IMR-90 (cell line): ENCODE data around the gene RAB11FIP3. TPM values are rescaled to one million over a fixed set of nuclear protein-coding genes. Genes with fewer than 3 reads are reported as not detected.

Experiments used
- ATAC-seq: fragments of 200-7000 bp; cut with Tn5 transposase; 2 replicates; pipeline ENCODE4 v1.9.1; 2020; ENCODE audit warnings: low read depth, mild to moderate bottlenecking, moderate library complexity
- BruUV-seq: library from RNA; stranded (reverse); fragments of 400-500 nt; replicated peaks from 2 replicates; lab custom pipeline; 2021; lab: Mats Ljungman, UMichigan
- CTCF ChIA-PET: fragments of 300-600 bp; formaldehyde crosslinking; extraction: SDS; loops from one replicate; lab custom pipeline; 2021; ENCODE audit warnings: antibody characterized with exemption; lab: Yijun Ruan, JAX
- POLR2A ChIA-PET: fragments of 300-600 bp; sonication (Branson Sonifier 250); formaldehyde crosslinking; loops from one replicate; lab custom pipeline; 2022; ENCODE audit warnings: antibody characterized with exemption; ENCODE audit not compliant: unreplicated experiment; lab: Charles Lee
- DNase-seq: peaks from one replicate; pipeline ENCODE4 v3.0.0; 2013
- H2AFZ ChIP-seq: replicated peaks from 2 replicates; pipeline ENCODE3; 2013; ENCODE audit warnings: low read length, mild to moderate bottlenecking; ENCODE audit not compliant: poor library complexity
- H2AK5ac ChIP-seq: 2 replicates; pipeline ENCODE4 v1.6.1; 2013; ENCODE audit warnings: low read depth, low read length, inconsistent platforms
- H2AK9ac ChIP-seq: replicated peaks from 2 replicates; pipeline ENCODE3; 2013; ENCODE audit warnings: mild to moderate bottlenecking, low read depth, low read length, moderate library complexity; ENCODE audit not compliant: poor library complexity
- H2BK120ac ChIP-seq: 2 replicates; pipeline ENCODE4 v1.6.1; 2013; ENCODE audit warnings: low read depth, low read length, inconsistent platforms
- H2BK15ac ChIP-seq: 3 replicates; pipeline ENCODE4 v1.6.1; 2013; ENCODE audit warnings: low read depth, low read length, inconsistent platforms
- H2BK20ac ChIP-seq: 2 replicates; pipeline ENCODE4 v1.6.1; 2013; ENCODE audit warnings: low read depth, mild to moderate bottlenecking, inconsistent platforms, low read length, moderate library complexity
- H2BK5ac ChIP-seq: 2 replicates; pipeline ENCODE4 v1.6.1; 2013; ENCODE audit warnings: mild to moderate bottlenecking, low read depth, low read length, inconsistent platforms; ENCODE audit not compliant: poor library complexity, severe bottlenecking
- H3K14ac ChIP-seq: replicated peaks from 2 replicates; pipeline ENCODE4 v1.6.1; 2013; ENCODE audit warnings: low read depth, low read length, inconsistent platforms
- H3K18ac ChIP-seq: 2 replicates; pipeline ENCODE4 v1.6.1; 2013; ENCODE audit warnings: low read depth, low read length, control low read depth
- H3K23ac ChIP-seq: 2 replicates; pipeline ENCODE4 v1.6.1; 2013; ENCODE audit warnings: low read depth, low read length, inconsistent platforms
- H3K27ac ChIP-seq: 2 replicates; pipeline ENCODE4 v1.5.1; 2013; ENCODE audit warnings: mild to moderate bottlenecking, control low read depth, low read length; ENCODE audit not compliant: insufficient read depth
- H3K27me3 ChIP-seq: 2 replicates; pipeline ENCODE4 v1.6.1; 2013; ENCODE audit warnings: low read length; ENCODE audit not compliant: control insufficient read depth, insufficient read depth
- H3K36me3 ChIP-seq: 2 replicates; pipeline ENCODE4 v1.6.1; 2013; ENCODE audit warnings: low read length, mixed read lengths; ENCODE audit not compliant: control insufficient read depth, insufficient read depth
- H3K4ac ChIP-seq: 2 replicates; pipeline ENCODE4 v1.6.1; 2013; ENCODE audit warnings: low read depth, low read length, inconsistent platforms
- H3K4me1 ChIP-seq: 2 replicates; pipeline ENCODE4 v1.6.1; 2013; ENCODE audit warnings: low read length, mixed read lengths; ENCODE audit not compliant: control insufficient read depth, insufficient read depth
- H3K4me2 ChIP-seq: 2 replicates; pipeline ENCODE4 v1.6.1; 2013; ENCODE audit warnings: low read depth, mild to moderate bottlenecking, control low read depth, low read length, moderate library complexity
- H3K4me3 ChIP-seq: 2 replicates; pipeline ENCODE4 v1.5.1; 2013; ENCODE audit warnings: low read depth, mild to moderate bottlenecking, control low read depth, low read length, moderate library complexity; ENCODE audit not compliant: insufficient read depth
- H3K56ac ChIP-seq: 2 replicates; pipeline ENCODE4 v1.6.1; 2013; ENCODE audit warnings: low read length, inconsistent platforms; ENCODE audit not compliant: insufficient read depth; ENCODE audit errors: extremely low read depth
- H3K79me1 ChIP-seq, 2 experiments: 2 replicates each; pipeline ENCODE4 v1.6.1; 2013; ENCODE audit warnings: low read length in 2 of 2, inconsistent platforms in 1 of 2, low read depth in 1 of 2
- H3K9ac ChIP-seq: 2 replicates; pipeline ENCODE4 v1.6.1; 2013; ENCODE audit warnings: low read depth, low read length, control low read depth
- H3K9me1 ChIP-seq: 2 replicates; pipeline ENCODE4 v1.6.1; 2013; ENCODE audit warnings: low read length, inconsistent platforms; ENCODE audit not compliant: insufficient read depth
- H3K9me3 ChIP-seq: 2 replicates; pipeline ENCODE4 v1.6.1; 2013; ENCODE audit warnings: low read length; ENCODE audit not compliant: control insufficient read depth, insufficient read depth
- H4K20me1 ChIP-seq: 2 replicates; pipeline ENCODE4 v1.6.1; 2013; ENCODE audit warnings: low read length, inconsistent platforms; ENCODE audit not compliant: insufficient read depth
- H4K5ac ChIP-seq: 2 replicates; pipeline ENCODE4 v1.6.1; 2013; ENCODE audit warnings: mild to moderate bottlenecking, low read depth, low read length, control low read depth
- H4K8ac ChIP-seq, 2 experiments: 2 replicates each; pipeline ENCODE4 v1.6.1; 2013; ENCODE audit warnings: low read depth in 2 of 2, low read length in 2 of 2, control low read depth in 1 of 2, inconsistent platforms in 1 of 2
- H4K91ac ChIP-seq: 2 replicates; pipeline ENCODE4 v1.6.1; 2013; ENCODE audit warnings: low read depth, low read length, inconsistent platforms; ENCODE audit not compliant: insufficient read depth
- BHLHE40 ChIP-seq: fragments of 150-350 bp; IDR thresholded peaks from 2 replicates; pipeline ENCODE4 v1.6.1; 2016; ENCODE audit warnings: mild to moderate bottlenecking, low read depth, low read length
- CEBPB ChIP-seq: IDR thresholded peaks from 2 replicates; pipeline ENCODE4 v1.6.1; 2012; ENCODE audit warnings: low read depth, low read length, improper control_type of control experiment
- CHD1 ChIP-seq: IDR thresholded peaks from 2 replicates; pipeline ENCODE4 v1.6.1; 2012; ENCODE audit warnings: low read depth, low read length, improper control_type of control experiment
- CTCF ChIP-seq: conservative IDR thresholded peaks from 2 replicates; pipeline ENCODE4 v1.5.1; 2012; ENCODE audit warnings: mild to moderate bottlenecking, low read depth, low read length, improper control_type of control experiment
- FOS ChIP-seq: fragments of 150-350 bp; IDR thresholded peaks from 2 replicates; pipeline ENCODE4 v1.6.1; 2016; ENCODE audit warnings: low read depth, low read length
- MAZ ChIP-seq: IDR thresholded peaks from 2 replicates; pipeline ENCODE4 v1.6.1; 2012; ENCODE audit warnings: low read depth, mild to moderate bottlenecking, low read length, improper control_type of control experiment, moderate library complexity, borderline replicate concordance
- NFE2L2 ChIP-seq: fragments of 150-350 bp; IDR thresholded peaks from 2 replicates; pipeline ENCODE4 v1.6.1; 2016; ENCODE audit warnings: low read depth, mild to moderate bottlenecking, low read length
- POLR2A ChIP-seq: IDR thresholded peaks from 2 replicates; pipeline ENCODE4 v1.6.1; 2012; ENCODE audit warnings: mild to moderate bottlenecking, low read depth, low read length
- RAD21 ChIP-seq: IDR thresholded peaks from 2 replicates; pipeline ENCODE4 v1.6.1; 2012; ENCODE audit warnings: low read length, improper control_type of control experiment
- RFX5 ChIP-seq: IDR thresholded peaks from 2 replicates; pipeline ENCODE4 v1.8.0; 2012; ENCODE audit warnings: low read depth, mild to moderate bottlenecking, low read length, moderate library complexity
- USF2 ChIP-seq: fragments of 150-350 bp; IDR thresholded peaks from 2 replicates; pipeline ENCODE4 v1.6.1; 2017; ENCODE audit warnings: mild to moderate bottlenecking, antibody characterized with exemption, low read length, low read depth
- WGBS, 2 experiments: methylation state at CpG; one replicate each; pipeline versions ENCODE4 v1.1.5 to v1.1.7; 2013; ENCODE audit warnings: missing lambda C conversion rate in 2 of 2; ENCODE audit not compliant: insufficient read length in 1 of 2; ENCODE audit errors: extremely low coverage in 2 of 2; 5-methylcytosine and 5-hydroxymethylcytosine counted together
- dilution Hi-C: fragments of 300-500 bp; cut with HindIII; formaldehyde crosslinking; loops from one replicate; pipeline ENCODE4 v1.14.3; 2018; ENCODE audit warnings: low sequenced_read_pairs; ENCODE audit not compliant: unreplicated experiment
- in situ Hi-C: fragments of 300-500 bp; cut with MboI; formaldehyde crosslinking; loops from 3 replicates; pipeline ENCODE4 v1.14.3; 2019; ENCODE audit warnings: low sequenced_read_pairs, inconsistent platforms, mixed read lengths
- intact Hi-C: fragments of 100-400 bp; cut with micrococcal nuclease; formaldehyde crosslinking; loops from 2 replicates; pipeline ENCODE4 v1.10.0; 2022
- polyA plus RNA-seq, 3 experiments: library from polyadenylated mRNA; depleted of rRNA; stranded (reverse); fragments of >200 nt; gene quantifications; 2 replicates each; pipeline ENCODE4 v1.2.3, GENCODE V29; 2012; ENCODE audit warnings: low replicate concordance in 1 of 3
- total RNA-seq: library from RNA; depleted of rRNA; stranded (reverse); fragments of >200 nt; gene quantifications from 2 replicates; pipeline ENCODE4 v1.2.3, GENCODE V29; 2012

RAB11FIP3 gene
- total and polyA plus RNA-seq, 2 of the 4 experiments (the other 2 are of a cell fraction) = 7.5 to 22.5 TPM

GRCh38 chr16:424033-424622 lies 1.3 kb upstream of the RAB11FIP3 start:
- H2AK5ac ChIP-seq = peak overlapping the region; percentile 99
- H3K9me3 ChIP-seq = no peaks in the 10 kb centered on the region
- peak overlapping the region; percentile 97 for H3K4ac ChIP-seq
- peak overlapping the region; percentile 99 for H2AK9ac ChIP-seq
- peak; percentile 66; the same call in 1 of the 2 replicates for TF ChIP-seq FOS
- TF ChIP-seq CEBPB = peak; percentile 72
- peak; percentile 41; the same call in 1 of the 2 replicates for TF ChIP-seq BHLHE40
- TF ChIP-seq RAD21 = no peak
- TF ChIP-seq CTCF = no peak
- no peak; the same call in 1 of the 2 replicates for TF ChIP-seq NFE2L2
- no peak for TF ChIP-seq RFX5
- no peak; the same call in 1 of the 2 replicates for TF ChIP-seq USF2
- no peak for TF ChIP-seq MAZ
- TF ChIP-seq POLR2A = 0 out of 2 replicates have a peak, but pooled peaks have one; percentile 37
- TF ChIP-seq CHD1 = no peak
- H3K79me1 ChIP-seq = peaks cover 19 to 39% of the 10 kb centered on the region in 2 experiments
- H2AFZ ChIP-seq = peak overlapping the region; percentile 98
- H3K23ac ChIP-seq = peak overlapping the region; percentile 96
- ATAC-seq = peak; percentile 55
- BruUV-seq = no TSS peak
- peak overlapping the region; percentile 47 for H3K56ac ChIP-seq
- peak overlapping the region; percentile 3 to 85; a peak in 3 of 4 replicates for H4K8ac ChIP-seq
- in situ Hi-C loops = no loop called here
- peak overlapping the region; percentile 1; the same call in 1 of the 2 replicates for H3K9ac ChIP-seq
- H2BK20ac ChIP-seq = peak overlapping the region; percentile 97
- H3K4me3 ChIP-seq = no peak overlapping the region
- H2BK5ac ChIP-seq = peak overlapping the region; percentile 96
- peak overlapping the region; percentile 37; the same call in 2 of the 3 replicates for H2BK15ac ChIP-seq
- peak overlapping the region; percentile 55; the same call in 1 of the 2 replicates for H4K5ac ChIP-seq
- H3K27ac ChIP-seq = peak overlapping the region; percentile 83
- peaks cover 13% of the 10 kb centered on the region for H3K4me1 ChIP-seq
- intact Hi-C loops = loop anchor here (2.0 kb wide), 2 partner anchors 71 to 103 kb away; partner anchors contain the start of gene CAPN15
- no peaks in the 10 kb centered on the region for H3K27me3 ChIP-seq
- H3K4me2 ChIP-seq = peak overlapping the region; percentile 88
- 39% methylated on average over 4 of the region's 20 CpGs; no CpG with 5 or more reads in 1 of the 2 experiments for WGBS, 2 experiments
- peak overlapping the region; percentile 88 for H4K91ac ChIP-seq
- dilution Hi-C loops = no loop called here
- peak; percentile 94 for DNase-seq
- no peaks in the 10 kb centered on the region; the same call in 1 of the 2 replicates for H3K36me3 ChIP-seq
- peak overlapping the region; percentile 36 for H3K18ac ChIP-seq
- POLR2A ChIA-PET = no interaction called here
- H2BK120ac ChIP-seq = peak overlapping the region; percentile 99
- H3K9me1 ChIP-seq = peaks cover 16% of the 10 kb centered on the region
- H3K14ac ChIP-seq = peak overlapping the region; percentile 87
- CTCF ChIA-PET = no interaction called here
- peaks cover 27% of the 10 kb centered on the region for H4K20me1 ChIP-seq
